Pancreas (tissue), 10 donors: ENCODE data around the gene RALGPS2. TPM values are rescaled to one million over a fixed set of nuclear protein-coding genes. Genes with fewer than 3 reads are reported as not detected.

Experiments used
- ATAC-seq, 4 donors: fragments of 200-7000 bp; cut with Tn5 transposase; one replicate each; pipeline versions ENCODE4 v1.8.0 to v1.9.1; 2020; ENCODE audit warnings: mild to moderate bottlenecking in 4 of 4, moderate library complexity in 4 of 4
- DNase-seq, 6 donors: peaks; one replicate each; pipeline ENCODE4 v3.0.0-alpha.2; 2020
- FAIRE-seq: peaks from 2 replicates; lab custom pipeline; 2012; peaks lifted over from hg19 to GRCh38; lab: Jason Lieb, UNC
- H3K27ac ChIP-seq, 4 donors: fragments of 200-600 bp; sonication (generic); 1 replicate in 3 of 4; 2 replicates in 1 of 4; pipeline versions ENCODE4 v1.5.0 to v1.8.0; 2020
- H3K27me3 ChIP-seq, 4 donors: fragments of 200-600 bp; one replicate each; pipeline ENCODE4 v1.8.0; 2021
- H3K36me3 ChIP-seq, 3 donors: fragments of 200-600 bp; sonication (generic) in 1 of 3; one replicate each; pipeline versions ENCODE4 v1.5.0 to v1.8.0; 2020 to 2021
- H3K4me1 ChIP-seq, 3 donors: fragments of 200-600 bp; one replicate each; pipeline ENCODE4 v1.8.0; 2021
- H3K4me3 ChIP-seq, 4 donors: fragments of 200-600 bp; sonication (generic) in 2 of 4; one replicate each; pipeline versions ENCODE4 v1.5.0 to v1.8.0; 2020 to 2021
- H3K9me3 ChIP-seq, 4 donors: fragments of 200-600 bp; one replicate each; pipeline ENCODE4 v1.8.0; 2021
- WGBS, 2 donors: extraction: QIAGEN DNeasy Blood & Tissue Kit; methylation state at CpG; one replicate each; pipeline ENCODE4 v1.1.7; 2013; 5-methylcytosine and 5-hydroxymethylcytosine counted together
- intact Hi-C, 3 donors: fragments of 100-400 bp; cut with DNase I; formaldehyde crosslinking; loops; one replicate each; pipeline versions ENCODE4 v1.11.1 to v1.14.2; 2022
- polyA plus RNA-seq, 2 donors: library from polyadenylated mRNA; stranded (reverse); fragments of 200-250 nt; gene quantifications; one replicate each; pipeline ENCODE4 v1.2.3, GENCODE V29; 2013
- total RNA-seq, 6 donors: library from RNA; stranded (reverse); fragmentation: NEBNext Ultra II Directional in 4 of 6; extraction: Animal tissue kit (Norgen Biotek cat#: 25700) in 4 of 6; gene quantifications; one replicate each; pipeline versions ENCODE4 v1.2.1 to v1.2.4, GENCODE V29; 2021 to 2023
- TF ChIP-seq, protein P1 (sequence below), 4 donors: fragments of 200-600 bp; sonication (generic) in 3 of 4; IDR thresholded peaks; one replicate each; pipeline versions ENCODE4 v1.5.0 to v1.8.0; 2021; ENCODE audit warnings: antibody characterized with exemption in 4 of 4
- donor health status: healthy with polysubstance abuse.
- donor health status: DM: no; HTN: no; CAD: no; lungs with moderate emphysema.
- donor health status: DM: no; HTN: no; CAD: no.
- donor health status: control.
- donor health status: control.
- donor health status: Bipolar disorder and iron deficiency.
- donor health status: DM: yes; HTN: yes; CAD: no.
- donor health status: DM: no; HTN: no; CAD: no.
- donor health status: DM: no; HTN: no; CAD: no.
- donor health status: DM: yes; HTN: yes; CAD: no.

Gene RALGPS2
- total and polyA plus RNA-seq, 8 donors: 1.9 to 11.6 (median 7.6) TPM

DNA sequence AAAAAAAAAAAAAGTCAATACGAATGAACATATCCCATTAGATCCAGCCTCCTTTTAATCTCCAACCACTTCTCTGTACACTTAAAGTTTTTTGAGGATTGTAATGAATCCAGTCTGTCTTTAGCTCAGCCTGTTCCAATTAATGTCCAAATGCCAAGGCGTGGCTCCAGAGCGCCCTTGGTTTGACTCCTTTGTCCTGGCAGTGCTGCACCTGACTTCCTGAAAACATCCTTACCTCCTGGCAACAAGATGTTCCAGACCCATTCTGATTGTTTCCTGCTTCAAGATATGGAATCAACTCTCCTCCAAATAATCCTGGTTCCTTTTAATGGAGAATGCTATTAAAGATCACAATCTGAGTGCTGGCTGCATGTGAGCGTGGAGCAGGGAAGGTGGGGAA, 226.6 kb downstream of the RALGPS2 start:
- 82 to 86% methylated on average over 4 of the region's 4 CpGs for WGBS, 2 donors
- intact Hi-C loops: no loop called here

DNA sequence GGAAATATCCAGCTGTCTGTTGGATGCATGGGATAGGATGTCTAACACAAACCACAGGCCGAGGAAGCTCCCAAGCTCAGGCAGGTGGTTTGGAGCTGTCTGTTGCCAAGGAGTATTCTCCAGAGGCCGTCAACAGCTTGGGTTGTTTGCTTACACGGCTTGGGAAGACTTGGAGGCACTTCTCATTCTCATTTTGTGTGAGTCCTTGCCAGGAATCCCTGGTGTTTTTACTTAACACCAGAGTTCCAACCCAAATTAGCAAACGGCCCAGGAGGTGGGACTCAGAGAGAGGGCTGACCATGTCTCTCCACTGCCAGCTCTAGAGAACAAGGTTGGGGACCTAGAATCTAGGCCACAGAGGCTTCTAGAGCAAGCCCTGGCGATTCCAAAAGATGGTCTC, 228.0 kb downstream of the RALGPS2 start:
- 68 to 77% methylated on average over 5 of the region's 5 CpGs for WGBS, 2 donors
- H3K27ac ChIP-seq: peak overlapping the region in 2 of 4 donors; percentile 34 to 46
- DNase-seq: no peak
- H3K4me3 ChIP-seq: no peak overlapping the region
- no peaks in the 10 kb centered on the region for H3K9me3 ChIP-seq
- TF ChIP-seq, protein P1, sequence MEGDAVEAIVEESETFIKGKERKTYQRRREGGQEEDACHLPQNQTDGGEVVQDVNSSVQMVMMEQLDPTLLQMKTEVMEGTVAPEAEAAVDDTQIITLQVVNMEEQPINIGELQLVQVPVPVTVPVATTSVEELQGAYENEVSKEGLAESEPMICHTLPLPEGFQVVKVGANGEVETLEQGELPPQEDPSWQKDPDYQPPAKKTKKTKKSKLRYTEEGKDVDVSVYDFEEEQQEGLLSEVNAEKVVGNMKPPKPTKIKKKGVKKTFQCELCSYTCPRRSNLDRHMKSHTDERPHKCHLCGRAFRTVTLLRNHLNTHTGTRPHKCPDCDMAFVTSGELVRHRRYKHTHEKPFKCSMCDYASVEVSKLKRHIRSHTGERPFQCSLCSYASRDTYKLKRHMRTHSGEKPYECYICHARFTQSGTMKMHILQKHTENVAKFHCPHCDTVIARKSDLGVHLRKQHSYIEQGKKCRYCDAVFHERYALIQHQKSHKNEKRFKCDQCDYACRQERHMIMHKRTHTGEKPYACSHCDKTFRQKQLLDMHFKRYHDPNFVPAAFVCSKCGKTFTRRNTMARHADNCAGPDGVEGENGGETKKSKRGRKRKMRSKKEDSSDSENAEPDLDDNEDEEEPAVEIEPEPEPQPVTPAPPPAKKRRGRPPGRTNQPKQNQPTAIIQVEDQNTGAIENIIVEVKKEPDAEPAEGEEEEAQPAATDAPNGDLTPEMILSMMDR (IDR thresholded peaks at IDR 0.05): no peak
- peaks cover 0 to 3% (median 0%) of the 10 kb centered on the region in 3 donors for H3K4me1 ChIP-seq
- FAIRE-seq: no peak
- peak in 1 of 4 donors; percentile 6 for ATAC-seq
- intact Hi-C loops: no loop called here
- H3K27me3 ChIP-seq: no peaks in the 10 kb centered on the region
- no peaks in the 10 kb centered on the region for H3K36me3 ChIP-seq

More for the DNA sequence above, 226.6 kb downstream of the RALGPS2 start:
- peak overlapping the region in 3 of 4 donors; percentile 58 to 70 (median 68) for H3K27ac ChIP-seq
- FAIRE-seq: no peak
- no peak for ATAC-seq
- no peak for DNase-seq
- no peak overlapping the region for H3K4me3 ChIP-seq
- TF ChIP-seq, protein P1 (IDR thresholded peaks at IDR 0.05): no peak
- no peaks in the 10 kb centered on the region for H3K27me3 ChIP-seq
- no peaks in the 10 kb centered on the region for H3K9me3 ChIP-seq
- peaks cover 0 to 3% (median 0%) of the 10 kb centered on the region in 3 donors for H3K4me1 ChIP-seq
- H3K36me3 ChIP-seq: no peaks in the 10 kb centered on the region

DNA sequence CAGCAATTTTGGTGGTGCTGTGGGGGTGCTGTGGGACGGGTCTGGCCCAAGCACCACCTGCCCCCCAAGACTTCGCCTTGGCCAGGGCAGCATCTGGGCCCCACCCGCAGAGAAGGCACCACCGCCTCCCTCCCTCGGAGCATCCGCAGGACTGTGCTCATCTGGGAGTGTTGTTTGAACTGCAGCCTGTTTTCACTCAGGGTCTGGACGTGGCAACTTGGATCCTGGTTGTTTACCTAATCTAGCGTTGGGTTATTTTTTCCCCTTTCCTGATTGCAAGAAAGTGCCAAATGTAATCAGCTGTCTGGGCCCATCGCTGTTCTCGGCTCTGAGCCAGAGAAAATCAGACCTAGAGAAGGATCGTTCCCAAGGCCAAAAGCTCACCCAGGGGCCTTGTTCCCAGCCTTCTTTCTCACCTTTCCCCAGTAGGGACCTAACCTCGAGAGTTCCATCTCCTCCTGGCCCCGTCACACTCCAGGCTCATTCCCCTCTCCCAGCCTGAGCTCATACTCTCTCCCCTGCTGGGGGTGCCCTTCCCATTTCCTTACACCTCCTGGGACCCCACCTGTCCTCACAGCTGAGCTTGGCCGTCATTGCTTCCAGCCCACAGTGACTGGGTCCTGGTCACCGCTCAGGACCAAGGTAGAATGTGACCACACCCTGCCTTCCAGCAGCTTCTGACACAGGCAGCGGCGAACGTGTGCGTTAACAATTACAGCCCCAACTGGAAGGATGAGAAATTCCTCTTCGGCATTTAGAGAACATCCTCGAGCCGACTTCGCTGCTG, 228.7 kb downstream of the RALGPS2 start:
- TF ChIP-seq, protein P1 (IDR thresholded peaks at IDR 0.05): no peak
- WGBS, 2 donors: 60 to 63% methylated on average over 23 of the region's 23 CpGs
- FAIRE-seq (no peak), DNase-seq (no peak), ATAC-seq (peak in 1 of 4 donors; percentile 20)
- no peak overlapping the region for H3K4me3 ChIP-seq
- peaks cover 0 to 3% (median 0%) of the 10 kb centered on the region in 3 donors for H3K4me1 ChIP-seq
- H3K27me3 ChIP-seq: no peaks in the 10 kb centered on the region
- no peaks in the 10 kb centered on the region for H3K36me3 ChIP-seq
- no peaks in the 10 kb centered on the region for H3K9me3 ChIP-seq
- H3K27ac ChIP-seq: peak overlapping the region in 2 of 4 donors; percentile 34 to 46
- intact Hi-C loops: no loop called here

DNA sequence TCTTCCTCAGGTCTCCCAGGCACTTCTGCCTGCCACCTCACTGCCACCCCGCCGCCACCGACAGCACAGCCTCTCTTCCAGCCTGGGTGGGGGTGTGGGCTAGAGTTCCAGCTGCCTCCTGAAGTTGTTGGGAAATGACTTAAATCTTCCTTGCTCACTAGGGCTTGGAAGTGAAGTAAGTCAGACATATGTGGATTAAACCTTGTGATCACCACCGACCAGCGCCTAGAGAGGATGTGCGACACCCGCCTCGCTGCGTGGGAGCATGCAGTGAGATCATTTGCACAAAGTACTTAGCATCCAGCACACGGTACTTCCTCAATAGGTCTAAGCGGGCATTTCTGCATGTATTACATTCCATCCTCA, 229.3 kb downstream of the RALGPS2 start:
- H3K27me3 ChIP-seq: no peaks in the 10 kb centered on the region
- 91 to 92% methylated on average over 11 of the region's 11 CpGs for WGBS, 2 donors
- H3K4me3 ChIP-seq: no peak overlapping the region
- DNase-seq (no peak), FAIRE-seq (no peak), ATAC-seq (no peak)
- no peaks in the 10 kb centered on the region for H3K9me3 ChIP-seq
- peaks cover 0 to 3% (median 0%) of the 10 kb centered on the region in 3 donors for H3K4me1 ChIP-seq
- H3K27ac ChIP-seq: no peak overlapping the region
- no peaks in the 10 kb centered on the region for H3K36me3 ChIP-seq
- intact Hi-C loops: no loop called here
- TF ChIP-seq, protein P1 (IDR thresholded peaks at IDR 0.05): no peak

DNA sequence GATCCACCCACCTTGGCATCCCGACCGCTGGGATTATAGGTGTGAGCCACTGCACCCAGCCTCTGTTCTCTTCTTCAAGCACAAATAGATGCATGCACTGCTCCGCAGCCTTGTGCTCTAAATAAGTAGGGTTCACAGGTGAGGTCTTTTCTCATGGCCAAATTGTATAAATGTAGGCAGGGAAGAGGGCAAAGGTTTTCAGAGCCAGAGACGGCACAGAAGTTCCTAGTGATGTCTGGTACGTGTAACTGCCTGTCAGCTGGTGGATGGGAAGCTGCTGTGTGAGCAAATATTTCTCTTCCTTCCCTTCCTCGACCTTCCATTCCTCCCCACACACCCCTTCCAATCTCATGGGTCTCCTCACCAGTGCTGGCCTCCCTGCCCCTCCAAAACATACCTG, 229.9 kb downstream of the RALGPS2 start:
- H3K9me3 ChIP-seq: no peaks in the 10 kb centered on the region
- H3K27me3 ChIP-seq: no peaks in the 10 kb centered on the region
- no peak overlapping the region for H3K4me3 ChIP-seq
- H3K4me1 ChIP-seq: peaks cover 0 to 3% (median 0%) of the 10 kb centered on the region in 3 donors
- intact Hi-C loops: no loop called here
- FAIRE-seq (no peak), DNase-seq (no peak), ATAC-seq (no peak)
- no peak overlapping the region for H3K27ac ChIP-seq
- H3K36me3 ChIP-seq: no peaks in the 10 kb centered on the region
- 71 to 90% methylated on average over 6 of the region's 6 CpGs for WGBS, 2 donors
- TF ChIP-seq, protein P1 (IDR thresholded peaks at IDR 0.05): no peak
